Glutamatergic neuron (in vitro differentiated cells): ENCODE measurements around the gene HNF1B. TPM values are rescaled to one million over a fixed set of nuclear protein-coding genes. Genes with fewer than 3 reads are reported as not detected.

Source experiments
- DNase-seq: peaks from one replicate; pipeline ENCODE4 v3.0.0; 2022
- H3K27ac Mint-ChIP-seq: one replicate; pipeline ENCODE4 v1.8.0; 2020; ENCODE audit warnings: mild to moderate bottlenecking, mixed read lengths, inconsistent platforms; ENCODE audit not compliant: unreplicated experiment
- H3K27me3 Mint-ChIP-seq: one replicate; pipeline ENCODE4 v1.8.0; 2020; ENCODE audit warnings: mild to moderate bottlenecking, moderate library complexity, mixed read lengths, inconsistent platforms; ENCODE audit not compliant: unreplicated experiment
- H3K36me3 Mint-ChIP-seq: one replicate; pipeline ENCODE4 v1.8.0; 2020; ENCODE audit warnings: mild to moderate bottlenecking, mixed read lengths, inconsistent platforms; ENCODE audit not compliant: unreplicated experiment
- H3K4me1 Mint-ChIP-seq: one replicate; pipeline ENCODE4 v1.8.0; 2020; ENCODE audit warnings: mild to moderate bottlenecking, low read depth, mixed read lengths, inconsistent platforms; ENCODE audit not compliant: unreplicated experiment
- H3K4me3 Mint-ChIP-seq: one replicate; pipeline ENCODE4 v1.8.0; 2020; ENCODE audit warnings: mild to moderate bottlenecking, mixed read lengths, inconsistent platforms; ENCODE audit not compliant: unreplicated experiment
- H3K9me3 Mint-ChIP-seq: one replicate; pipeline ENCODE4 v1.8.0; 2020; ENCODE audit warnings: mild to moderate bottlenecking, moderate library complexity, mixed read lengths, inconsistent platforms; ENCODE audit not compliant: unreplicated experiment
- total RNA-seq: library from RNA; stranded (reverse); fragmentation: NEBNext Ultra II Directional; extraction: Animal tissue kit (Norgen Biotek cat#: 25700); gene quantifications from one replicate; pipeline ENCODE4 v1.2.1, GENCODE V29; 2021; ENCODE audit not compliant: unreplicated experiment
- TF ChIP-seq, protein P1 (sequence below): fragments of 200-600 bp; sonication (generic); IDR thresholded peaks from one replicate; pipeline ENCODE4 v1.5.0; 2021; ENCODE audit not compliant: partially characterized antibody, unreplicated experiment

Gene HNF1B
- total RNA-seq, 1 donor from 2014 or later, result not detected

DNA sequence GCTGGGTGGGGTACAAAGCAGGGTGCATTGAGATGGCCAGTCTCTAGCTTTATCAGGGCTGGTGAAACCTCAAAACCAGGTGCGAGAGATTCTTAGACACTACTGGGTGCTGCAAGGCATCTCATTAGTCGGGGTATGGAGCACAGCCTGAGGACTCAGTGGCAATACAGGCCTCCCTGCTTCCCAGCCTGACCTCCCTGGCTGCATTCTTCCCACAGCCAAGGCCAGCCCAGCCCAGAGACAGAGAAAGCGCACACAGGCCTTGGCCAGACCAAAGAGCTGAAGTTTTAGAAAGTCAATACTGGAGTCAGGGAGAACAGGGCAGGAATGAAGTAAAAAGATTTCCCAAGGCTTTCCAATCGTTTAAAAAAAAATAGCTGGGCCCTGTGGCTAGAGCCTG is 12.5 kb downstream of the HNF1B start:
- H3K27me3 Mint-ChIP-seq, result peaks cover 15% of the 10 kb centered on the region
- H3K27ac Mint-ChIP-seq, result no peak overlapping the region
- H3K4me3 Mint-ChIP-seq, result no peak overlapping the region
- TF ChIP-seq, protein P1, sequence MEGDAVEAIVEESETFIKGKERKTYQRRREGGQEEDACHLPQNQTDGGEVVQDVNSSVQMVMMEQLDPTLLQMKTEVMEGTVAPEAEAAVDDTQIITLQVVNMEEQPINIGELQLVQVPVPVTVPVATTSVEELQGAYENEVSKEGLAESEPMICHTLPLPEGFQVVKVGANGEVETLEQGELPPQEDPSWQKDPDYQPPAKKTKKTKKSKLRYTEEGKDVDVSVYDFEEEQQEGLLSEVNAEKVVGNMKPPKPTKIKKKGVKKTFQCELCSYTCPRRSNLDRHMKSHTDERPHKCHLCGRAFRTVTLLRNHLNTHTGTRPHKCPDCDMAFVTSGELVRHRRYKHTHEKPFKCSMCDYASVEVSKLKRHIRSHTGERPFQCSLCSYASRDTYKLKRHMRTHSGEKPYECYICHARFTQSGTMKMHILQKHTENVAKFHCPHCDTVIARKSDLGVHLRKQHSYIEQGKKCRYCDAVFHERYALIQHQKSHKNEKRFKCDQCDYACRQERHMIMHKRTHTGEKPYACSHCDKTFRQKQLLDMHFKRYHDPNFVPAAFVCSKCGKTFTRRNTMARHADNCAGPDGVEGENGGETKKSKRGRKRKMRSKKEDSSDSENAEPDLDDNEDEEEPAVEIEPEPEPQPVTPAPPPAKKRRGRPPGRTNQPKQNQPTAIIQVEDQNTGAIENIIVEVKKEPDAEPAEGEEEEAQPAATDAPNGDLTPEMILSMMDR, result no peak
- peaks cover 1% of the 10 kb centered on the region for H3K9me3 Mint-ChIP-seq
- H3K4me1 Mint-ChIP-seq, result no peaks in the 10 kb centered on the region
- no peak for DNase-seq
- H3K36me3 Mint-ChIP-seq, result no peaks in the 10 kb centered on the region

DNA sequence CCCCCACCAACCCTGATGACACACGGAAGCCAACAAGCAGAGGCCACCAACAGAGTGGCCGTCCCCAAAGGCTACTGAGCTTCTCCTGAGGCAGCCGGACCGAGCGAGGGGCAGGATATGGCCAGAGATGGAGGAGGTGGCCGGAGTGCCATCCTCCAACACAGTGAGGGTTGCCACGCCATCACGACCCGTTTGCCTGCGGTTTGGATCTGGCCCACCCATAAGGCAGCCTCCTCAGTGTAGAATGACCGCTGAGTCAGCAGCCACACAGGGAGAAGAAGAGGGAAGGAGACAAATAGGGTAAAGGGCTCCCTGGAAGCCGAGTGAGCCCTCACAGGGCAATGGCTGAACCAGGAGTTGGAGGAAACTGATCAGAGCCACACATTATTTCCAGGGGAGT is 13.8 kb downstream of the HNF1B start:
- Mint-ChIP-seq H3K4me3 (no peak overlapping the region), H3K27me3 (peaks cover 12% of the 10 kb centered on the region), H3K9me3 (peaks cover 1% of the 10 kb centered on the region), H3K4me1 (no peaks in the 10 kb centered on the region), H3K36me3 (no peaks in the 10 kb centered on the region), H3K27ac (no peak overlapping the region)
- DNase-seq, result no peak
- TF ChIP-seq, protein P1, result no peak

DNA sequence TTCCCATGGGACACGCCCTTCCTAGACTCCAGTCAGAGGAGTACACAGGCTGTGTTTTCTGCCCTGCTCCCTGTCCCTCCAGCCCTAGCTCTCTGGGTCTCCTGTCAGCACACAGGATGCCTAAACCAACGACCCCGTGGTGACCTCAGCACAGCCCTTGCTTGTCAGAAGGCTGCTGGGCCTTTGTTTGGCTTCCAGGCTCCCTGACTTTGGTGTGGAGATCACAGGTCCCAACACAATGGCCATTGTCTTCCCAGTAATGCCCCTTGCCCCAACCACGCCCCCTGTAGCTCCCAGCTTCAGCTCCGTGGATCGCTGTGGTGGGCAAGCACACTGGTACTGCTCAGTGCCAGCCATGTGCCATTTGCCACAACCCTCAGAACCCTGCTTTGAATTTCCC is 15.0 kb downstream of the HNF1B start:
- no peaks in the 10 kb centered on the region for H3K36me3 Mint-ChIP-seq
- DNase-seq, result no peak
- peaks cover 12% of the 10 kb centered on the region for H3K27me3 Mint-ChIP-seq
- no peak overlapping the region for H3K4me3 Mint-ChIP-seq
- no peak overlapping the region for H3K27ac Mint-ChIP-seq
- TF ChIP-seq, protein P1, result no peak
- no peaks in the 10 kb centered on the region for H3K4me1 Mint-ChIP-seq
- peaks cover 1% of the 10 kb centered on the region for H3K9me3 Mint-ChIP-seq

DNA sequence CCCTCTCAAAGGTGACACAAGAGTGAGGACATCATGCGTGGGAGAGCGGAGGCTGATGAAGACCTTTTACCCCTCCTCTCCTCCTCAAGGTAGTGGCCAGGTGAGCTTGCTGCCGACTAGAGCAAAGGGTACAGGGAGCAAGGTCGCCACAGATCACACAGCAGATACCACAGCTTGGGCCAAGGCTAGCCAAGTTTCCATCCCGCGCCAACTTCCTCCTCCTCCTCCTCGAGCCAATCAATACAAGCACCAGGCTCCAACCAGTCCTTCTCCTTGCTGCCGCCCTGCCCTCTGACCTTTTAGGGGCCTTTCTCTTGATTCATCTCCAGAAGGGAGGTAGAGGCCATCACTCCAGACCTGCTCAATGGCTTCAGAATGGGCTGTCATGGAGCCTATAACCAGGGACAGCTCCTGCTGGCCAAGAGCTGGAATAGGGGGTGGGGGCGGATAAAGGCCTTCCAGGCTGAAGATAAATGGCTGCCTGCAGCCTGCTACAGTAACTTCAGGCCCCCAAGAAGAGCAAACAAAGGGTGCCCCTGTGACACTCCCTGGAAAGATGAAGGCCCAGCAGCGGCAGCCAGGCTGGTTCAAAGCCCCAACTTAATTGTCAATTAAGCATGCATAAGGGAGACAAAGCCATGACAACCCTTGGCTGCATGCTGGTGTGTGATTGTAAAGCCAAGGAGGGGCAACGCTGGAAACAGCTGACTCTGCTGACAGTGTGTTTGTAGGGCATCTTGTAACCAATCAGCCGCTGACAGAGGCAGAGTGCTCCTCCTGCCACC is 17.8 kb downstream of the HNF1B start:
- DNase-seq, result no peak
- Mint-ChIP-seq H3K4me3 (no peak overlapping the region), H3K27me3 (peaks cover 8% of the 10 kb centered on the region), H3K4me1 (no peaks in the 10 kb centered on the region), H3K9me3 (peaks cover 1% of the 10 kb centered on the region), H3K36me3 (no peaks in the 10 kb centered on the region), H3K27ac (no peak overlapping the region)
- TF ChIP-seq, protein P1, result no peak

DNA sequence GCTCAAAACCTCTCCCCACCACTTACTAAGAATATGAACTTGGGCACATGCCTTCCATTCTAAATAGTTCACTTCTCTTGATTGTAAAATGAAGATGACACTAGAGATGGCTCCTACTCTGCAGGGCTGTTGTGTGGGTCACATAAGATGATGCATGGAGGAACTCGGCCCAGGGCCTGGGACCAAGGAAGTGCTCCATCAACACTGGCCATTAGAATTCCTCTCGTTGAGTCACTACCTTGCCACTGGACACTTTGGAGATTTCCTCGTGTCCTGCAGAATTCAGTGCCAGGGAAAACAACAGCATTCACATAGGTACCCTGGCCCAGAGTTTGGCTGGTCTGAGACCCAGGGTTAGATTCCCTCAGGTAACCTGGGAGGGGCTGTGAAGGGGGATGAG is 18.6 kb downstream of the HNF1B start:
- peaks cover 1% of the 10 kb centered on the region for H3K9me3 Mint-ChIP-seq
- H3K27ac Mint-ChIP-seq, result no peak overlapping the region
- peaks cover 6% of the 10 kb centered on the region for H3K27me3 Mint-ChIP-seq
- no peaks in the 10 kb centered on the region for H3K4me1 Mint-ChIP-seq
- DNase-seq, result no peak
- TF ChIP-seq, protein P1, result no peak
- H3K4me3 Mint-ChIP-seq, result no peak overlapping the region
- no peaks in the 10 kb centered on the region for H3K36me3 Mint-ChIP-seq
